ENCODE results near the gene ZNF337. TPM values are rescaled to one million over a fixed set of nuclear protein-coding genes. Genes with fewer than 3 reads are reported as not detected.
"Not testable (repeated sequence)": the region's sequence is repeated elsewhere in the genome, so short reads cannot be mapped to it uniquely, and the experiment has no call there.

Gene ZNF337
- total RNA-seq, 1 experiment from 2014 or later, result 13.2 TPM

- DNase-seq, result no peak
- peak overlapping the region; percentile 16; the same call in 1 of the 2 replicates for H3K9ac ChIP-seq (ENCODE audit: low read length)
- H3K36me3 ChIP-seq (ENCODE audit: insufficient read depth, low read length), result peaks cover 5% of the 10 kb centered on the region
- peak overlapping the region; percentile 15 for H3K4me2 ChIP-seq (ENCODE audit: low read depth, low read length, poor library complexity, severe bottlenecking)
- peaks cover 18% of the 10 kb centered on the region for H3K4me1 ChIP-seq (ENCODE audit: low read length)
- peaks cover 5% of the 10 kb centered on the region; the same call in 1 of the 2 replicates for H3K79me2 ChIP-seq (ENCODE audit: low read length)
- no peak overlapping the region for H2AFZ ChIP-seq (ENCODE audit: low read length)
- no peak overlapping the region for H3K4me3 ChIP-seq (ENCODE audit: low read length)
- no peaks in the 10 kb centered on the region for H4K20me1 ChIP-seq (ENCODE audit: insufficient read depth, low read depth, low read length)
- H3K9me3 ChIP-seq (ENCODE audit: low read length), result no peaks in the 10 kb centered on the region
- no peaks in the 10 kb centered on the region for H3K9me2 ChIP-seq (replicated peaks; ENCODE audit: insufficient read depth, low read length)
- peak overlapping the region; percentile 13; the same call in 1 of the 2 replicates for H3K27ac ChIP-seq (ENCODE audit: low read length)
- H3K27me3 ChIP-seq (ENCODE audit: low read length), result no peaks in the 10 kb centered on the region
These were observed 10.3 kb downstream of the ZNF337 start for GRCh38 chr20:25686081-25687067.

- peak; percentile 53 for DNase-seq
- no peaks in the 10 kb centered on the region for H3K9me2 ChIP-seq (replicated peaks; ENCODE audit: insufficient read depth, low read length)
- H3K4me3 ChIP-seq (ENCODE audit: low read length), result no peak overlapping the region
- H3K9me3 ChIP-seq (ENCODE audit: low read length), result no peaks in the 10 kb centered on the region
- H3K79me2 ChIP-seq (ENCODE audit: low read length), result peaks cover 6% of the 10 kb centered on the region; the same call in 1 of the 2 replicates
- peak overlapping the region; percentile 16; the same call in 1 of the 2 replicates for H3K9ac ChIP-seq (ENCODE audit: low read length)
- no peaks in the 10 kb centered on the region for H3K27me3 ChIP-seq (ENCODE audit: low read length)
- peak overlapping the region; percentile 13; the same call in 1 of the 2 replicates for H3K27ac ChIP-seq (ENCODE audit: low read length)
- peak overlapping the region; percentile 15 for H3K4me2 ChIP-seq (ENCODE audit: low read depth, low read length, poor library complexity, severe bottlenecking)
- H3K36me3 ChIP-seq (ENCODE audit: insufficient read depth, low read length), result peaks cover 7% of the 10 kb centered on the region
- no peak overlapping the region for H2AFZ ChIP-seq (ENCODE audit: low read length)
- no peaks in the 10 kb centered on the region for H4K20me1 ChIP-seq (ENCODE audit: insufficient read depth, low read depth, low read length)
- H3K4me1 ChIP-seq (ENCODE audit: low read length), result peaks cover 18% of the 10 kb centered on the region
These were observed 11.2 kb downstream of the ZNF337 start for GRCh38 chr20:25685276-25686080.

GRCh38 chr20:25683826-25684225, 12.8 kb downstream of the ZNF337 start:
- H2AFZ ChIP-seq (ENCODE audit: low read length); H3K27me3 ChIP-seq (ENCODE audit: low read length); H3K27ac ChIP-seq (ENCODE audit: low read length); H3K9me3 ChIP-seq (ENCODE audit: low read length); H3K36me3 ChIP-seq (ENCODE audit: insufficient read depth, low read length); H3K9me2 ChIP-seq (replicated peaks; ENCODE audit: insufficient read depth, low read length); H3K9ac ChIP-seq (ENCODE audit: low read length); H3K4me2 ChIP-seq (ENCODE audit: low read depth, low read length, poor library complexity, severe bottlenecking); DNase-seq; H3K4me3 ChIP-seq (ENCODE audit: low read length); H4K20me1 ChIP-seq (ENCODE audit: insufficient read depth, low read depth, low read length): not testable (repeated sequence)
- H3K79me2 ChIP-seq (ENCODE audit: low read length), result peaks cover 13% of the 10 kb centered on the region
- peaks cover 23% of the 10 kb centered on the region for H3K4me1 ChIP-seq (ENCODE audit: low read length)

DNA sequence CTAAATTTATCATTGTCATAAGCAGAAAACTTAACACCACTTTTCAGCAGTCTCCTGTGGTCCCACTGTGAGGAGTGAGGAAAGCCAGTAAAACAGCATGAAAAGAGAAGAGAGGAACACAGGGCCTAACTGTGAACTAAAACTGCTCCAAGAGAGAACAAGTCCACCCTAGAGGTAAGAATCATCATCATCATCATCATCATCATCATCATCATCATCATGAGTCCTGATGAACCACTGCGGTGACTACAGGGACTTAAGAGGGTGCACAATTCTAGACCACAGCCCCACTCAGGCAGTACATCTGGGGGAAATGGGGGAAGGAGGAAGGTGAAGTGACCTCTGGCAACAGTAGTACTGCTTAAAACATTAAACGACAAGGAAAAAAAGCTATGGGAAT, 13.6 kb downstream of the ZNF337 start:
- peaks cover 16% of the 10 kb centered on the region for H3K36me3 ChIP-seq (ENCODE audit: insufficient read depth, low read length)
- H3K4me3 ChIP-seq (ENCODE audit: low read length), result no peak overlapping the region
- H3K9ac ChIP-seq (ENCODE audit: low read length), result no peak overlapping the region
- H3K4me1 ChIP-seq (ENCODE audit: low read length), result peaks cover 23% of the 10 kb centered on the region
- no peak overlapping the region for H3K4me2 ChIP-seq (ENCODE audit: low read depth, low read length, poor library complexity, severe bottlenecking)
- peaks cover 21% of the 10 kb centered on the region for H3K79me2 ChIP-seq (ENCODE audit: low read length)
- no peak overlapping the region for H2AFZ ChIP-seq (ENCODE audit: low read length)
- H3K27me3 ChIP-seq (ENCODE audit: low read length), result no peaks in the 10 kb centered on the region
- no peaks in the 10 kb centered on the region for H3K9me3 ChIP-seq (ENCODE audit: low read length)
- H4K20me1 ChIP-seq (ENCODE audit: insufficient read depth, low read depth, low read length), result no peaks in the 10 kb centered on the region
- H3K27ac ChIP-seq (ENCODE audit: low read length), result no peak overlapping the region
- DNase-seq, result no peak
- H3K9me2 ChIP-seq (replicated peaks; ENCODE audit: insufficient read depth, low read length), result no peaks in the 10 kb centered on the region

GRCh38 chr20:25676164-25676809, 20.4 kb downstream of the ZNF337 start:
- Histone ChIP-seq H3K4me2 (ENCODE audit: low read depth, low read length, poor library complexity, severe bottlenecking) (no peak overlapping the region), H3K36me3 (ENCODE audit: insufficient read depth, low read length) (peaks cover 49% of the 10 kb centered on the region), H3K9me3 (ENCODE audit: low read length) (no peaks in the 10 kb centered on the region), H3K27ac (ENCODE audit: low read length) (no peak overlapping the region), H3K9ac (ENCODE audit: low read length) (no peak overlapping the region), H3K4me1 (ENCODE audit: low read length) (peaks cover 5% of the 10 kb centered on the region; the same call in 1 of the 2 replicates), H4K20me1 (ENCODE audit: insufficient read depth, low read depth, low read length) (no peaks in the 10 kb centered on the region), H3K9me2 (replicated peaks; ENCODE audit: insufficient read depth, low read length) (no peaks in the 10 kb centered on the region), H2AFZ (ENCODE audit: low read length) (no peak overlapping the region), H3K4me3 (ENCODE audit: low read length) (no peak overlapping the region), H3K27me3 (ENCODE audit: low read length) (no peaks in the 10 kb centered on the region), H3K79me2 (ENCODE audit: low read length) (peaks cover 30% of the 10 kb centered on the region)
- no peak for DNase-seq

DNA sequence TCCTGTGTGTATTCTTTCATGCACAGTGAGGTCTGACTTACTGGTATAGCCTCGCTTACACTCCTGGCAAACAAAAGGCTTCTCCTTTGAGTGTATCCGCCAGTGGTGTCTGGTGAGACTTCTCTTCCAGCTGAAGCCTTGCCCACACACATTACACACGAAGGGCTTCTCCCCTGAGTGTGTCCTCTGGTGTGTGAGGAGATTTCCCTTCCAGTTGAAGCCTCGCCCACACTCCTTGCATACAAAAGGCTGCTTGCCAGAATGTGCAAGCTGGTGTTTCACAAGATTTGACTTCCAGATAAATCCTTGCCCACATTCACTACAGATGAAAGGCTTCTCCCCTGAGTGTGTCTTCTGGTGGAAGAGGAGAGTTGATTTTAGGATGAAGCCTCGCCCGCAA, 21.5 kb downstream of the ZNF337 start:
- H2AFZ ChIP-seq (ENCODE audit: low read length), result no peak overlapping the region
- H3K79me2 ChIP-seq (ENCODE audit: low read length), result peaks cover 28% of the 10 kb centered on the region
- H3K9me2 ChIP-seq (replicated peaks; ENCODE audit: insufficient read depth, low read length), result no peaks in the 10 kb centered on the region
- peaks cover 47% of the 10 kb centered on the region for H3K36me3 ChIP-seq (ENCODE audit: insufficient read depth, low read length)
- H3K4me1 ChIP-seq (ENCODE audit: low read length), result peaks cover 5% of the 10 kb centered on the region; the same call in 1 of the 2 replicates
- no peak overlapping the region for H3K4me2 ChIP-seq (ENCODE audit: low read depth, low read length, poor library complexity, severe bottlenecking)
- no peaks in the 10 kb centered on the region for H3K9me3 ChIP-seq (ENCODE audit: low read length)
- H3K9ac ChIP-seq (ENCODE audit: low read length), result no peak overlapping the region
- H3K4me3 ChIP-seq (ENCODE audit: low read length), result no peak overlapping the region
- H3K27ac ChIP-seq (ENCODE audit: low read length), result no peak overlapping the region
- no peak for DNase-seq
- no peaks in the 10 kb centered on the region for H3K27me3 ChIP-seq (ENCODE audit: low read length)
- H4K20me1 ChIP-seq (ENCODE audit: insufficient read depth, low read depth, low read length), result no peaks in the 10 kb centered on the region

DNA sequence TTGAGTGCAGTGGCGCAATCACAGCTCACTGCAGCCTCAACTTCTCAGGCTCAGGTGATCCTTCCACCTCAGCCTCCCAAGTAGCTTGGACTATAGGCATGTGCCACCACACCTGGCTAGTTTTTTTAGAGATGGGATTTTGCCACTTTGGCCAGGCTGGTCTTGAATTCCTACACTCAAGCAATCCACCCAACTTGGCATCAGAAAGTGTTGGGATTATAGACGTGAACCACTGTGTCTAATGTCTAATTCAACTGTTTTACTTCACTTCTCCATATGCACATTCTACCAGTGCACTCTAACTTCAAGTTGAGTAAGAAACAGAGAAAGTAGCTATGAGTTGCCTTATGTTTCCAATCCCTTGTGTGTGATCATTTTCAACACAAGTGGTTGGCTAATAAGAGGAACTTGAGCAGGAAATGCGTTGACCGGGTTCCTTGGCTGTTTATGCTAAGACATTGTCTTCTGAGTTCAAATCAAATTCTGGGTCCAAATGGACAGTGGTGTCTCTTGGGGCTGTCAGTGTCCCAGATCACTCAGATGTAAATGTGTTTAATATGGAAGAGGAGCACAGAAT, 23.9 kb downstream of the ZNF337 start:
- H3K27me3 ChIP-seq (ENCODE audit: low read length), result no peaks in the 10 kb centered on the region
- no peak overlapping the region for H3K9ac ChIP-seq (ENCODE audit: low read length)
- H3K4me2 ChIP-seq (ENCODE audit: low read depth, low read length, poor library complexity, severe bottlenecking), result no peak overlapping the region
- H3K4me3 ChIP-seq (ENCODE audit: low read length), result no peak overlapping the region
- H3K79me2 ChIP-seq (ENCODE audit: low read length), result peaks cover 10% of the 10 kb centered on the region; the same call in 1 of the 2 replicates
- no peak overlapping the region for H3K27ac ChIP-seq (ENCODE audit: low read length)
- no peaks in the 10 kb centered on the region for H3K4me1 ChIP-seq (ENCODE audit: low read length)
- no peaks in the 10 kb centered on the region for H3K9me2 ChIP-seq (replicated peaks; ENCODE audit: insufficient read depth, low read length)
- peaks cover 35% of the 10 kb centered on the region for H3K36me3 ChIP-seq (ENCODE audit: insufficient read depth, low read length)
- H2AFZ ChIP-seq (ENCODE audit: low read length), result no peak overlapping the region
- no peaks in the 10 kb centered on the region for H3K9me3 ChIP-seq (ENCODE audit: low read length)
- DNase-seq, result no peak
- no peaks in the 10 kb centered on the region for H4K20me1 ChIP-seq (ENCODE audit: insufficient read depth, low read depth, low read length)
